Mesenchymal stem cell (in vitro differentiated cells and primary cell): ENCODE data around the gene PTMA. TPM values are rescaled to one million over a fixed set of nuclear protein-coding genes. Genes with fewer than 3 reads are reported as not detected.
A peak's percentile ranks its signal among the peaks of the same experiment; 100 is the strongest.
"Not testable (repeated sequence)": the region's sequence is repeated elsewhere in the genome, so short reads cannot be mapped to it uniquely, and the experiment has no call there.

Experiments
- DNase-seq: peaks from one replicate; pipeline ENCODE4 v3.0.0-alpha.2; 2013
- H2AFZ ChIP-seq: one replicate; pipeline ENCODE4 v1.6.1; 2013; ENCODE audit warnings: low read depth, mild to moderate bottlenecking, control low read depth, inconsistent platforms, low read length, moderate library complexity
- H2AK5ac ChIP-seq: 2 replicates; pipeline ENCODE4 v1.6.1; 2013; ENCODE audit warnings: low read length, moderate library complexity, mild to moderate bottlenecking, inconsistent platforms; ENCODE audit not compliant: severe bottlenecking
- H2BK120ac ChIP-seq: one replicate; pipeline ENCODE4 v1.6.1; 2013; ENCODE audit warnings: low read depth, mild to moderate bottlenecking, inconsistent platforms, low read length, moderate library complexity
- H2BK12ac ChIP-seq, 2 experiments: one replicate each; pipeline ENCODE4 v1.6.1; 2013; ENCODE audit warnings: inconsistent platforms in 2 of 2, low read length in 2 of 2, mild to moderate bottlenecking in 2 of 2, moderate library complexity in 2 of 2, control low read depth in 1 of 2
- H2BK15ac ChIP-seq: one replicate; pipeline ENCODE4 v1.6.1; 2013; ENCODE audit warnings: mild to moderate bottlenecking, low read depth, inconsistent platforms; ENCODE audit not compliant: poor library complexity, severe bottlenecking
- H2BK5ac ChIP-seq: 2 replicates; pipeline ENCODE4 v1.6.1; 2013; ENCODE audit warnings: low read depth, mild to moderate bottlenecking, low read length, control low read depth, inconsistent platforms; ENCODE audit not compliant: poor library complexity, severe bottlenecking
- H3K14ac ChIP-seq, 2 experiments: one replicate each; pipeline ENCODE4 v1.6.1; 2013; ENCODE audit warnings: inconsistent platforms in 2 of 2, low read length in 2 of 2, control low read depth in 1 of 2, mild to moderate bottlenecking in 1 of 2, moderate library complexity in 1 of 2
- H3K18ac ChIP-seq, 2 experiments: one replicate each; pipeline ENCODE4 v1.6.1; 2013; ENCODE audit warnings: inconsistent platforms in 2 of 2, low read length in 2 of 2, control low read depth in 1 of 2, low read depth in 1 of 2, mild to moderate bottlenecking in 1 of 2
- H3K23ac ChIP-seq, 2 experiments: one replicate each; pipeline ENCODE4 v1.6.1; 2013; ENCODE audit warnings: inconsistent platforms in 2 of 2, low read length in 2 of 2, mild to moderate bottlenecking in 2 of 2, moderate library complexity in 2 of 2, control low read depth in 1 of 2
- H3K27ac ChIP-seq: 2 replicates; pipeline ENCODE4 v1.5.1; 2013; ENCODE audit warnings: mild to moderate bottlenecking, moderate library complexity, low read length, control low read depth, inconsistent platforms; ENCODE audit not compliant: poor library complexity, severe bottlenecking
- H3K27me3 ChIP-seq, 2 experiments: 2 replicates each; pipeline versions ENCODE4 v1.6.1 to v1.7.0; 2013; ENCODE audit warnings: low read length in 2 of 2, mild to moderate bottlenecking in 2 of 2, moderate library complexity in 2 of 2, control low read depth in 1 of 2, inconsistent platforms in 1 of 2; ENCODE audit not compliant: control insufficient read depth in 1 of 2, insufficient read depth in 1 of 2
- H3K36me3 ChIP-seq, 2 experiments: 2 replicates each; pipeline versions ENCODE4 v1.6.1 to v1.7.0; 2013; ENCODE audit warnings: low read length in 2 of 2, control low read depth in 1 of 2, inconsistent platforms in 1 of 2, low read depth in 1 of 2, mild to moderate bottlenecking in 1 of 2; ENCODE audit not compliant: insufficient read depth in 2 of 2, control insufficient read depth in 1 of 2
- H3K4ac ChIP-seq, 2 experiments: one replicate each; pipeline ENCODE4 v1.6.1; 2013; ENCODE audit warnings: inconsistent platforms in 2 of 2, low read length in 2 of 2, mild to moderate bottlenecking in 2 of 2, moderate library complexity in 2 of 2, control low read depth in 1 of 2, low read depth in 1 of 2
- H3K4me1 ChIP-seq: 2 replicates; pipeline ENCODE4 v1.6.1; 2013; ENCODE audit warnings: low read depth, low read length, control low read depth; ENCODE audit not compliant: control insufficient read depth, insufficient read depth
- H3K4me2 ChIP-seq: 2 replicates; pipeline ENCODE4 v1.6.1; 2013; ENCODE audit warnings: low read length, mild to moderate bottlenecking, inconsistent platforms; ENCODE audit not compliant: poor library complexity, severe bottlenecking
- H3K4me3 ChIP-seq, 2 experiments: 2 replicates each; pipeline versions ENCODE4 v1.5.1 to v1.7.0; 2013; ENCODE audit warnings: low read length in 2 of 2, mild to moderate bottlenecking in 2 of 2, control low read depth in 1 of 2, low read depth in 1 of 2; ENCODE audit not compliant: insufficient read depth in 1 of 2
- H3K79me1 ChIP-seq: replicated peaks from 2 replicates; pipeline ENCODE4 v1.6.1; 2013; ENCODE audit warnings: mild to moderate bottlenecking, control low read depth, low read length, inconsistent platforms; ENCODE audit not compliant: poor library complexity, severe bottlenecking
- H3K9ac ChIP-seq: 2 replicates; pipeline ENCODE4 v1.7.0; 2013; ENCODE audit warnings: mild to moderate bottlenecking, low read length, moderate library complexity
- H3K9me3 ChIP-seq: 2 replicates; pipeline ENCODE4 v1.7.0; 2013; ENCODE audit warnings: mild to moderate bottlenecking, low read length; ENCODE audit not compliant: control insufficient read depth
- H4K8ac ChIP-seq: one replicate; pipeline ENCODE4 v1.6.1; 2013; ENCODE audit warnings: inconsistent platforms, mild to moderate bottlenecking, low read length, moderate library complexity
- H4K91ac ChIP-seq: one replicate; pipeline ENCODE4 v1.6.1; 2013; ENCODE audit warnings: mild to moderate bottlenecking, low read length, inconsistent platforms
- WGBS: methylation state at CpG from one replicate; pipeline ENCODE4 v1.1.7; 2013; ENCODE audit warnings: mixed read lengths; 5-methylcytosine and 5-hydroxymethylcytosine counted together
- polyA plus RNA-seq, 2 experiments: library from polyadenylated mRNA; stranded (reverse); fragments of 200-250 nt; gene quantifications; one replicate each; pipeline ENCODE4 v1.2.3, GENCODE V29; 2013

The PTMA gene, protein sequence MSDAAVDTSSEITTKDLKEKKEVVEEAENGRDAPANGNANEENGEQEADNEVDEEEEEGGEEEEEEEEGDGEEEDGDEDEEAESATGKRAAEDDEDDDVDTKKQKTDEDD
- 1,344 TPM for polyA plus RNA-seq (2013, experiment 1 of 2)
- 1,330 TPM for polyA plus RNA-seq (2013, experiment 2 of 2)

DNA sequence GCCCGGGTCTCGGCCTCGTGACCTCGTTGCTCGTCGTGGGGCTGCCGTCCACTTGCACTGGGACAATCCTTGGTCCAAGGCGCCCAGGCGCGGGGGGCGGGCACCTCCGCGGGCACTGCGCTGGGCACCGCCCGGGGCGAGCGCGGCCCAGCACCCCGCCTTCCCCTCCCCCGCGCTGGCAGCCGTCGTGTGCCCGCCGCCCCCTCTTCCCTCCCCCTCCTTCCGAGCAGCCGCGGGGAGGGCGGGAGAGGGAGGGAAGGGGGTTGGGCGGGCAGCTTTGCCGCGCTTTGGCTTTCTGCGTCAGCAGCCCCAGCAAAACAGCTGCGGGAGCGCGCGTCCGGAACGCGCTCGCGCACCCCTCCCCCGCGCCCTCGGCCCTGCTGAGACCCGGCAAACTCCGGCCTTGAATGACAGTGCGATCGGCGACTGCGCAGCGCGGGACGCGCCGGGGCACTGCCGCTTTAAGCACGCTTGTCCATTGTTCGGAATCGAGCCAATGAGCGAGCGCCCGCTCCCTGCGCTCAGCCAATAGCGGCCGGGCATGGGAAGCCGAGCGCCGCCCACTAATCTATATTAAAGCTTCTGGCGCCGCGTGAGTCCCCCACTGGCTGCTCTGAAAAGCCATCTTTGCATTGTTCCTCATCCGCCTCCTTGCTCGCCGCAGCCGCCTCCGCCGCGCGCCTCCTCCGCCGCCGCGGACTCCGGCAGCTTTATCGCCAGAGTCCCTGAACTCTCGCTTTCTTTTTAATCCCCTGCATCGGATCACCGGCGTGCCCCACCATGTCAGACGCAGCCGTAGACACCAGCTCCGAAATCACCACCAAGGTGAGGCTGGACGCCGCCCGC is at the start of gene PTMA:
TSS of gene PTMA (plus strand) at position 599 of the 846 bp plus-strand sequence. CDS start at position 781, 182 bp downstream.
- peak within 1 kb of the TSS; percentile 97 to 98 for H3K4ac ChIP-seq
- no peaks in the 10 kb centered on the region for H3K27me3 ChIP-seq
- H3K4me3 ChIP-seq: peak within 1 kb of the TSS; percentile 85 to 88
- under 1% methylated on average over 66 of the region's 97 CpGs for WGBS
- peak within 1 kb of the TSS; percentile 89 for H2BK120ac ChIP-seq
- H3K9me3 ChIP-seq: no peaks in the 10 kb centered on the region
- peaks cover 12 to 13% of the 10 kb centered on the region in 2 experiments for H3K36me3 ChIP-seq
- H3K18ac ChIP-seq: peak within 1 kb of the TSS; percentile 96 to 98
- H3K4me1 ChIP-seq: peaks cover 26% of the 10 kb centered on the region
- peak within 1 kb of the TSS; percentile 100 for H4K8ac ChIP-seq
- peak within 1 kb of the TSS; percentile 99 for H4K91ac ChIP-seq
- H3K9ac ChIP-seq: peak within 1 kb of the TSS; percentile 96
- peaks cover 5% of the 10 kb centered on the region for H3K79me1 ChIP-seq
- H3K14ac ChIP-seq: peak within 1 kb of the TSS; percentile 96 to 99
- peak within 1 kb of the TSS; percentile 59 for H3K4me2 ChIP-seq
- H2BK15ac ChIP-seq: peak within 1 kb of the TSS; percentile 100
- H2AFZ ChIP-seq: peak within 1 kb of the TSS; percentile 95
- peak within 1 kb of the TSS; percentile 81 for H2BK5ac ChIP-seq
- peak within 1 kb of the TSS; percentile 95 to 96 for H2BK12ac ChIP-seq
- H2AK5ac ChIP-seq: peak within 1 kb of the TSS; percentile 84
- peak within 1 kb of the TSS; percentile 100 for H3K27ac ChIP-seq
- peak; percentile 100 for DNase-seq
- peak within 1 kb of the TSS; percentile 97 to 99 for H3K23ac ChIP-seq

DNA sequence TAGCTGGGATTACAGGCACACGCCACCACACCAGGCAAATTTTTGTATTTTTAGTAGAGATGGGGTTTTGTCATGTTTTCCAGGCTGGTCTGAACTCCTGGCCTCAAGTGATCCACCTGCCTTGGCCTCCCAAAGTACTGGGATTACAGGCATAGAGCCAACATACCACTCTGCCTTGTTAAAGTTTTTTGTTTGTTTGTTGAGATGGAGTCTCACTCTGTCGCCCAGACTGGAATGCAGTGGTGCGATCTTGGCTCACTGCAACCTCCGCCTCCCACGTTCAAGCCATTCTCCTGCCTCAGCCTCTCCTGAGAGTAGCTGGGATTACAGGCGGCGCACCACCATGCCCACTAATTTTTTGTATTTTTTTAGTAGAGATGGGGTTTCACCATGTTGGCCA is 48.3 kb upstream of the PTMA start:
- H3K4me3 ChIP-seq, H3K4ac ChIP-seq, H3K9me3 ChIP-seq, H3K9ac ChIP-seq, H3K4me2 ChIP-seq, H2BK120ac ChIP-seq, H4K8ac ChIP-seq, H2BK15ac ChIP-seq, H2BK12ac ChIP-seq, H4K91ac ChIP-seq, H2AK5ac ChIP-seq, H3K36me3 ChIP-seq, H3K23ac ChIP-seq, H3K79me1 ChIP-seq, H2BK5ac ChIP-seq, H3K27me3 ChIP-seq, H3K27ac ChIP-seq, H3K14ac ChIP-seq, H2AFZ ChIP-seq, DNase-seq, H3K18ac ChIP-seq: not testable (repeated sequence)
- H3K4me1 ChIP-seq: peaks cover 12% of the 10 kb centered on the region
- WGBS: 95% methylated on average over 7 of the region's 7 CpGs

DNA sequence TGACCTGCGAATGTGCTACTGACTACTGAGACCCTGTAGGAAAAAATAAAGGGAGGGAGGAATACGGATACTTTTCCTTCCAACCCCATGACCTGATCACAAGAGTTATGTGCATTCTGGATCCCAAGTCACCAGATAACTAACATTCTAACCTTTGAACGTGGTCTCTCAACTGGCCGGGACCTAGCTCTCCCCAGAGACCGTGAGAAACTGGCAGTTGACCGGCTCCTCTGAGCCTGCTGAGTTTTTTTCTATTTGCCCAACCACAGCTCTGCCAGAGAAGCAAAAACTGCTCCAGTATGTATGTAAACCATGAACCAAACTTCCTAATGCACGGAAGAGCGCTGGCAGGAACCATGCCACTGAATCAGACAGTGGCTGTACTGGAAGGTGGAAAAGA is 47.5 kb upstream of the PTMA start:
- H2AFZ ChIP-seq: no peak overlapping the region
- no peak overlapping the region for H2BK120ac ChIP-seq
- H2BK15ac ChIP-seq: no peak overlapping the region
- H3K27ac ChIP-seq: no peak overlapping the region
- H2AK5ac ChIP-seq: no peak overlapping the region
- H3K4ac ChIP-seq: peak overlapping the region in 1 of 2 experiments; percentile 30
- no peak overlapping the region for H3K4me3 ChIP-seq
- 91% methylated on average over 8 of the region's 8 CpGs for WGBS
- H3K9me3 ChIP-seq: no peaks in the 10 kb centered on the region
- no peak for DNase-seq
- H3K27me3 ChIP-seq: no peaks in the 10 kb centered on the region
- H4K8ac ChIP-seq: no peak overlapping the region
- H3K79me1 ChIP-seq: peaks cover 2% of the 10 kb centered on the region
- H3K14ac ChIP-seq: no peak overlapping the region
- H3K4me2 ChIP-seq: no peak overlapping the region
- no peak overlapping the region for H3K18ac ChIP-seq
- H4K91ac ChIP-seq: no peak overlapping the region
- no peaks in the 10 kb centered on the region for H3K36me3 ChIP-seq
- peaks cover 19% of the 10 kb centered on the region for H3K4me1 ChIP-seq
- no peak overlapping the region for H2BK5ac ChIP-seq
- peak overlapping the region in 1 of 2 experiments; percentile 12 for H2BK12ac ChIP-seq
- no peak overlapping the region for H3K23ac ChIP-seq
- no peak overlapping the region for H3K9ac ChIP-seq

DNA sequence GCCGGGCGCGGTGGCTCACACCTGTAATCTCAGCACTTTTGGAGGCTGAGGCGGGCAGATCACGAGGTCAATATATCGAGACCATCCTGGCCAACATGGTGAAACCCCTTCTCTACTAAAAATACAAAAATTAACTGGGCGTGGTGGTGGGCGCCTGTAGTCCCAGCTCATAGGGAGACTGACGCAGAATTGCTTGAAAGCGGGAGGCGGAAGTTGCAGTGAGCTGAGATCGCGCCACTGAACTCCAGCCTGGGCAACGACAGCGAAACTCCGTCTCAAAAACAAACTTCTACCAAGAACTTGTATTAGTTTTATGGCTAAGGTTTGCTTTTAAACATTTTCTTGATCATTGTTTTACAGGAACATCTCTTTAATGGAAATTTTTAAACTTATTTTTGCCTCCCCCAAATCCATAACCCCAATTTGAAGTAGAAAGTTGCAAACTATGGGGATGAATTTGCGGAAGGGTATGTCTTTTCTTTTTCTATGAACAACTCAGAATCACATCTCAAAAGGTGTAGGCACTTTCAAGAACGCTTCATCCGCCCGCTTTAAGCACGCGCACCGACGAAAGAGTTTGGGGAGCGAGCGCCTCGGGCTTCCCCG is 46.8 kb upstream of the PTMA start:
- Histone ChIP-seq H2AK5ac (peak overlapping the region; percentile 53), H3K4me2 (peak overlapping the region; percentile 80), H4K8ac (peak overlapping the region; percentile 95), H3K36me3 (no peaks in the 10 kb centered on the region), H3K18ac (peak overlapping the region; percentile 89 to 92), H3K23ac (no peak overlapping the region), H2BK15ac (peak overlapping the region; percentile 96), H3K27ac (no peak overlapping the region), H3K4me3 (peak overlapping the region; percentile 40 to 76), H3K9ac (peak overlapping the region; percentile 91), H2BK120ac (peak overlapping the region; percentile 73), H3K27me3 (no peaks in the 10 kb centered on the region), H4K91ac (peak overlapping the region; percentile 92), H2BK12ac (no peak overlapping the region), H3K4me1 (peaks cover 23% of the 10 kb centered on the region), H2AFZ (peak overlapping the region; percentile 60), H3K4ac (peak overlapping the region; percentile 71 to 92), H3K79me1 (peaks cover 2% of the 10 kb centered on the region), H3K9me3 (no peaks in the 10 kb centered on the region), H3K14ac (no peak overlapping the region), H2BK5ac (peak overlapping the region; percentile 11)
- 77% methylated on average over 25 of the region's 28 CpGs for WGBS
- DNase-seq: no peak
